GM18517 (cell line): ENCODE measurements around the gene SLC7A6OS.
"Not testable (repeated sequence)": the region's sequence is repeated elsewhere in the genome, so short reads cannot be mapped to it uniquely, and the experiment has no call there.

ENCODE experiments used
- ATAC-seq: cut with Tn5 transposase; IDR thresholded peaks from one replicate; pipeline ENCODE4 v1.9.1; 2021; ENCODE audit warnings: mild to moderate bottlenecking, moderate library complexity; ENCODE audit not compliant: unreplicated experiment

The SLC7A6OS gene

DNA sequence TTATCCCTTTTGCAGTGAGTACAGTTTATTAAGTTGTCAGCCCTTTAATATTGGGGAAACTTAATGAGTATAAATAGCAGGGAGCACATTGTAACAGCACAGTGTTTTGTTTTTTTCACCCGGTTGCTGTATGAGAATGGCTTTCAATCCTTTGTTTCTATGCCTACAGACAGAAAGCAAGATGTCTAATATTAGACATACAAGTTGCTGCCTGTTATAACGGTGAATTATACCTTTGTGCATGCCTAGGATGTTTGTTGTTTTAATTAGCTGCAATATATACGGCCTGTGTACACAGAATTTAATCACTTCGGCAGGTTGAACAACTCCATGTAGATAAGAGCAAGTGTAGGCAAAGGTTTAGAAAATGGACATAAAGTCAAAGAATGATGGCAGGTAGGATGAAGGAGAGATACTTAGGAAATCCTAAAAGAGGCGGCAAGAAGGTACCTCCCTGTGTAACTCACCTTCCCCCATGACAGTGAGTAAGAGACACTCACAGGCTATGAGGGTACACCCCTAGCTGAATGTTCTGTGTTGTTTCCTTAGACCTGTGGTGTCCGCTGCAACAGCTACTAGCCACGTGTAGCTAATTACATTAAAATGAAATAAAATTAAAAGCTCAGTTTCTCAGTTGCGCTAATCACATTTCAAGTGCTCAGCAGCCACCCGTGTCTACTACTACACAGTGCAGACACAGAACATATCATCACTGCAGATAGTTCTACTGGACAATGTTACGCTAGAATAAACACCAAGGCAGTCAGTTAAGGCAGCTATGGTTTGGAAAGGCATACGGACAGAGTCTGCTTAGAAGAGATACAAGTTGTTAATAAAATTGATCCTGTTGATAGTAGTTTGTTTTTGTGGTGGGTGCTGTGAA, 10.9 kb downstream of the SLC7A6OS start:
- ATAC-seq: no peak

DNA sequence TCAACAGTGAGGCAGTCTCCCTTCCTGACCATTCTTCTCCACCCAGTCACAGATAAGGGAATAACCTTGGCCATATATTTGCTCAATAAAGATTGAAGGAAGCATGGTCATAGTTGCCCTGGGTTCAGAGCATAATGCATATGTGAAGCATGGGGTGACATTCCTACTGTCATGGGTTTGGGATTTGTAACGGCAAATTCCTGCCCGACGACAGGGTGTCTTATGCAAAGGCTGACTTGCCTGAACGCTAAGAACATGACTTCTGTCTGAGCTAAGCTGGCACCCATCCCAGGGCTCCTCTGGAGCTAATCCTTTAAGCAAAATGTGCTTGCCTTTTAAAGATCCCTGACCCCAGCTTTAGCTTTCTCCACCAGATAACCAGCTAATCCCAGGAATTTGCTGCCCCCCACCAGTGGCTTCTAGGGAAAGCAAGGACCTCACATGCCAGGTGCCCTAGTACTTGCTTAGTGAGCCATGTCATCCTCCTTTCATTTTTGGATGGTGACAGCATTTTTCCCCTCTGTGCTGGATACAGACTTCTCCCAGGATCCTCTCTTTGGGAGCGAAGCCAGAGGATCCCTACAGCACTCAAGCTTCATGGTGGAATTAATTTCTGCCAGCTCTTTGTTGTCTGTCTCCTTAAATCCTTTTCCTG, 11.7 kb downstream of the SLC7A6OS start:
- no peak for ATAC-seq

DNA sequence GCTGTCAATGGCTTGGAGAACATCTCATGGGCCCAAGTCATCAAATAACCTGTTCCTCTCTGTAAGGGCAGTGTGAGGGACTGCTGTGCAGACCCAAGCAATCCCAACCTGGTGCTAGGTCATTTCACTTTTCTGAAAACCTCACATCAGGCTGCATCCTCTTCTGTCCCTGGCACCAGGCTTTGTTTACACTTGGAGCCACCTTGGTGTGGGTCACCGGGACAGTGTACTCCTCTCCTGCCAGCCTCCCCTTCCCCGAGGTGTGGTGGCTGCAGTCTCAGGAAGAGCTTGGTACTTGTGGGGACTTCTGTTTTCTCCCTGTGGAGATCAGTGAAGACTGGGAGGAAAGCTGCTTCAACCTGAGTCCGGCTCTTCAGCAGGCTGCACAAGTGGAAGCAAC, 12.4 kb downstream of the SLC7A6OS start:
- ATAC-seq: no peak

DNA sequence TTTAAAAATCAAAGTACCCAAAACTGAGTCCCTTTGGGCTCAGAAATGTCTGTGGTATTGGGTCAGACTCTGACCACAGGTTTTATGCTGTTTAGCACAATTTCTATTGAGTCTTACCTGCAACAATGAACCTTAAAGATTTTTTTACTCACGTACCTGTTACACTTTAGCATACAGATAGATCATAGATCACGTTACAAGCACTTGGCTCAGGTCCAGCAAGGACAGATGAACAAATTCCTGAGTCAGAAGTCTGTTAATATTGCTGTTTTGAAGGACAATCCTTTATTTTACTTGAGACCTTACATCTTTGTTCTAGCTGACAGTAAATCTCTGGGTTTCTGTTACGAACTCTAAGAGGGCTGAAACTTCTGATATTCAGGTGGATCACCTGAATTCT, 12.8 kb downstream of the SLC7A6OS start:
- ATAC-seq: no peak

DNA sequence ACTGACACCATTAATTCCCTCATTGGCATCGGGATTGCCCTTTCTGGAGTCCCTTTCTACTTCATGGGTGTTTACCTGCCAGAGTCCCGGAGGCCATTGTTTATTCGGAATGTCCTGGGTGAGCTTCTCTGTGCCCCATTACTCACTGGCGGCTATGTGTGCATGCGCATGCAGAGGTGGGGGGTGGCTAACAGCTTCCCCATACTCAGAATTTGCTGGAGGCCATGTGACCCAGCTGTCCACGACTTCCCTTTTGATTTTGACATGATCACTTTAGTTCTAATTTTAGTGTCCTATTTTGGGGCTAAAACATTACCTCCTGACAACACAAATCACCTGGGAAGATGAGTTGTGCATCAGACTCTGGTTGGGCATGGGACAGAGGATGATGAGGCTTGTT, 14.1 kb downstream of the SLC7A6OS start:
- ATAC-seq: no peak

DNA sequence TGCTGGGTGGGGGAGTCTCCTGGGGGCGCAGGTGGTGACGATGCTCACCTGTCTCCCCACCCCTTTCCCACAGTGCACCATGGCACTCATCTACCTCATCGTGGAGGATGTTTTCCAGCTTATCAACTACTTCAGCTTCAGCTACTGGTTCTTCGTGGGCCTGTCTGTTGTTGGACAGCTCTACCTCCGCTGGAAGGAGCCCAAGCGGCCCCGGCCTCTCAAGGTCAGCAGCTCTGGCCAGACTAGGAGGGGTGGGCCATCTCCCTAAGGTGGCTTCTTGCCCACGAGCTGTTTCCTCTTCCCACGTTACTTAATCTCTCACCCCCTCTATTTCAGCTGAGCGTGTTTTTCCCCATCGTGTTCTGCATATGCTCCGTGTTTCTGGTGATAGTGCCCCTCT, 14.5 kb downstream of the SLC7A6OS start:
- no peak for ATAC-seq

DNA sequence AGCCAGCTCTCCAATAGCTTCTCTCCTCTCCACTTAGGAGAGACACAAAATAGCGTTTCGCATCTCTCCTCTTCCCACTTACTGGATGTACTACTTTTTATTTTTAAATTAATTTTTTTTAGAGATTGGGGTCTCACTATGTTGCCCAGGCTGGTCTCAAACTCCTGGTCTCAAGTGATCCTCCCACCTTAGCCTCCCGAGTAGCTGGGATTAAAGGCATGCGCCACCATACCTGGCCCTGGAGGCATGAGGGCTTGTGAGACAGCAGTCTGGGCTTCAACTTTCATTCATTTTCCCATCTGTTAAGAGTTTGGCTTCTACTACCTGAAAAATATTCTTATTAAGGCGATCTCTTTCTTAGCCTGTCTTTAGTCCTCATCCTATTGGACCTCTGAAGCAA, 18.3 kb downstream of the SLC7A6OS start:
- no peak for ATAC-seq

DNA sequence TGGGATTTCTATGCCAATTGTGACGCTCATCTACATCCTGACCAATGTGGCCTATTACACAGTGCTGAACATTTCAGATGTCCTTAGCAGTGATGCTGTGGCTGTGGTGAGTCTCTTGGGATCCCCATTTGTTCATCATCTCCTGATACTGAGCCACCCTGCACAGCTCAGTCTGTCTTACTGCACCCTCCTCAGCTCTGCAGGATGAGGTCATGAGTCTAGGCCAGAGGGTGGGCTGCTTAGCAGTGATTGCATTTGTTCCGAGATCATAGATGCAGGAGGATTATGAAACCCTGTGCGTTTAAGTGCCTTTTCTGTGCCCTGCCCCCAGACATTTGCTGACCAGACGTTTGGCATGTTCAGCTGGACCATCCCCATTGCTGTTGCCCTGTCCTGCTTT, 19.5 kb downstream of the SLC7A6OS start:
- ATAC-seq: no peak

DNA sequence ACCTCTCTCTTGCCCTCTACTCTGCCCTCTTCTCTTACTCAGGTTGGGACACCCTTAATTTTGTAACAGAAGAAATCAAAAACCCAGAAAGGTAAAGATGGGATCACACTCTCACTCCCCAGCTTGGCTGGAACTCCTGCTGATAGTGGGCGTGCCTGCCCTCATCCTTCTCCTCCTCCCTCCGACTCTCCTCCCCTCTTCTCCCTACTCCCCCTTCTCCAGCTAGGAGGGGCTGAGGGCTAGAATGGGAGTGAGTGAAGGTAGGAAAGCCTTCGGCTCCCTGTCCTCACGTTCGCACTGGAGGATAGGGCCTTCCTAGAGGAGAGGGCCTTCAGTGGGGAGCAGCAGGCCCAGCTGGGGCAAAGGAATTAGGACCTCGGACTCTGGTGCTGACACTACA, 20.3 kb downstream of the SLC7A6OS start:
- no peak for ATAC-seq

DNA sequence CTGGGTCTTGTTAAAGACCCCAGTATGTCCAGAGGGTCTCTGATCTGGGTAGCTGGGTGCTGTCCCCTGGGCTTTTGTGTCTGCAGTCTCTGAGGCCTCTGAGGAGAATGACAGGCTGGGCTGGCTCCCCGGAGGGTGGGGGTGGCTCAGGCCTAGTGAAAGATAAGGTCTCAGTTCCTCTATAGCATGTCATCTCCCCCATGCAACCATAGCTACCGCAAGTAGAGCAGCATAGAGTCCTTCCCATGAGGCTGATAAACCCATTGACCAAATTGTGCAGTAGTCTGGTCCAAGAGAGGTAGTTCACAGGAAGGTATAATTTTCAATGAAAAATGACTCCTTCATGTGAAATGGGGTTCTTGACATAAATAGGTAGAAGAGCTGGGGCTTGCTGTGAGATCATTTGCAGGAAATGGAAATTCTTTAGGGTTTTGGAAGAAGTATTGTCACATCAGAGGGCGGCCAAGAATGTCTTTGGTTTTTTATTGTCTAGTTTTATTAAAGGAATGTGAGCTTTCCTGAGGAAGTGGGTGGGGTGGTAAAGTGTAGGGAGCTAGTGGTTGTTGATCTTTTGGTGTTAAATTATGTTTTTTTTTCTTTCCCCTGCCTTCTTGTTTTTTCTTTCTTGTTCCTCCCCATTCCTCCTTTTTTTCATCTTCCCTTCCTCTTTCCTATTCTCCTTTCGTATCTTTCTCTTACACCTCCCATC, 21.0 kb downstream of the SLC7A6OS start:
- ATAC-seq: peak; percentile 70

DNA sequence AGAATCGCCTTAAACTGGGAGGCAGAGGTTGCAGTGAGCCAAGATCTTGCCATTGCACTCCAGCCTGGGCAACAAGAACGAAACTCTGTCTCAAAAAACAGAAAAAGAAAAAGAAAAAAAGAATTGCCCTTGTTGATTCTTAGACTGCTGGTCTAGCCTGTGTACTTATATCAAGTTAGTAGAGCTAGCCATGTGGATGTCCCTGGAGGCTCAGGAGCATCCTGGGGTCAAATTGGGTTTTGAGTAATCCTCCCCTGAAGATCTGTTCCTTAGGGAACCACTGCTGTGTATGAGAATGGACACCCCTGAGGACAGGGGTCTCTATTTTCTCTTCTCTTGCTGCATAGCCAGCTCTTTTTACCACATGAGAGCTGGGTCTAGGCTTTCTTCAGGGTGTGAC, 21.5 kb downstream of the SLC7A6OS start:
- ATAC-seq: peak; percentile 4

DNA sequence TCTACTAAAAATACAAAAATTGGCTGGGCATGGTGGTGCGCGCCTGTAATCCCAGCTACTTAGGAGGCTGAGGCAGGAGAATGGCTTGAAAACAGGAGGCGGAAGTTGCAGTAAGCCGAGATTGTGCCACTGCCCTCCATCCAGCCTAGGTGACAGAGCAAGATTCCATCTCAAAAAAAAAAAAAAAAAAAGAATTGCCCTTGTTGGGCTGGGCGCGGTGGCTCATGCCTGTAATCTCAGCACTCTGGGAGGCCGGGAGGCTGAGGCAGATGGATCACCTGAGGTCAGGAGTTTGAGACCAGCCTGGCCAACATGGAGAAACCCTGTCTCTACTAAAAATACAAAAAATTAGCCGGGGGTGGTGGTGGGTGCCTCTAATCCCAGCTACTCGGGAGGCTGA, 21.9 kb downstream of the SLC7A6OS start:
- ATAC-seq: not testable (repeated sequence)

DNA sequence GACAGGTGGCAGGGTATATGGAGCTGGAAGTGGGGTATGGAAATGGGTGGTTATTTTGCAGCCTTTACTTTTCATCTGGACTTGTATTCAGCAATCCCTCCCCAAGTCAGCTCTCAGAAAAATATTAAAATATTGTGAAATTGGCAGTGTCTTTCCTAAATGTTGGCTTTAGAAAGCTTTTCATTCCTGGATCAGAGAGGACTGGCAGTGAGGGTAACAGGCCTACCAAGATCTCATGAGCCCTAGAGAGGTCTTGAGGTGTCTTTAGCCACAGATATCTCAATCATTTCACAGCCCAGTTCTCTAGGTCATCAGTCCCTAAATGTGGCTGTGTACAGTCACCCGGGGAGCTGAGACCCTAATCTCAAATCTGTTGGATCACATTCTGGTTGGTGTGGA, 22.5 kb downstream of the SLC7A6OS start:
- no peak for ATAC-seq

DNA sequence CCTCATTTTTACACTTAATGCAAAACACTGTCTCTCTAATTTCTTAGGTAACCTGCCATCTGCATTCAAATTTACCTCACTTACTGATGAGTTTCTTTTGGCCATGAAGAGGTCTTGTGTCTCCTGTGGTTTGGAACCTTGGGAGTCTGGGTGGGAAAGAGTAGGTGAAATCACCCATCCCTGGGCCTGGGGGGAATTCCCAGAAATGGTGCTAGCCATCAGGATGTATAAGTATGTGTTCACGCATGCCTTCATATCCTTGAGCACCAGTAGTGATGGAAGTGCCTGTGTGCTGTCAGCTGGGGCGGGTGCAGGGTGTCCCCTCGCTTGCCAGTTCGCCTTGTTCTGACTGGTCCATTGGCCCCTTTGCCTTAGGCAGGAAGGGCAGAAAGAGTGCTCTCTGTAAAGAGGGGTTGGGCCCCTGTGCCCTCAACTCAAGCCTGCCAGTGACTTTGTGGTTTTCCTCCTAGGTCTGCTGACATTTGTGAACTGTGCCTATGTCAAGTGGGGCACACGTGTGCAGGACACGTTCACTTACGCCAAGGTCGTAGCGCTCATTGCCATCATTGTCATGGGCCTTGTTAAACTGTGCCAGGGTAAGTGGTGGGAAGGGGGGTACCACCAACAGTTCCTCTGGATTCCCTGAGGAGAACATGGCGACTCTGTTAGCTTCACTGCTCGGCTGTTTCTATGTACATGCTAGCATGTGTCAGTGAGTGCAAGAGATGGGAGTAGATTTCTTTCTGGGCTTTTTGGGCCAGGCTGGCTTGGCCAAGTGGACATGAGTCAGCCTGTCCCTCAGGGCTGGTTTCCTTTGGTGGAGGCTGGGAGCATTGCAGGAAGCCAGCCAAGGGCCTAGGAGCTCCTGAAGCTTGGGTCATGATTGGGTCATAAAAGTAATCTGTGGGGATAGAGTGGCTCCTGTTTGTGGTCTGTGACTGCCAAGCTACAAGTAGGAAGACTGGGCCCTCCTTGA, 23.2 kb downstream of the SLC7A6OS start:
- no peak for ATAC-seq

DNA sequence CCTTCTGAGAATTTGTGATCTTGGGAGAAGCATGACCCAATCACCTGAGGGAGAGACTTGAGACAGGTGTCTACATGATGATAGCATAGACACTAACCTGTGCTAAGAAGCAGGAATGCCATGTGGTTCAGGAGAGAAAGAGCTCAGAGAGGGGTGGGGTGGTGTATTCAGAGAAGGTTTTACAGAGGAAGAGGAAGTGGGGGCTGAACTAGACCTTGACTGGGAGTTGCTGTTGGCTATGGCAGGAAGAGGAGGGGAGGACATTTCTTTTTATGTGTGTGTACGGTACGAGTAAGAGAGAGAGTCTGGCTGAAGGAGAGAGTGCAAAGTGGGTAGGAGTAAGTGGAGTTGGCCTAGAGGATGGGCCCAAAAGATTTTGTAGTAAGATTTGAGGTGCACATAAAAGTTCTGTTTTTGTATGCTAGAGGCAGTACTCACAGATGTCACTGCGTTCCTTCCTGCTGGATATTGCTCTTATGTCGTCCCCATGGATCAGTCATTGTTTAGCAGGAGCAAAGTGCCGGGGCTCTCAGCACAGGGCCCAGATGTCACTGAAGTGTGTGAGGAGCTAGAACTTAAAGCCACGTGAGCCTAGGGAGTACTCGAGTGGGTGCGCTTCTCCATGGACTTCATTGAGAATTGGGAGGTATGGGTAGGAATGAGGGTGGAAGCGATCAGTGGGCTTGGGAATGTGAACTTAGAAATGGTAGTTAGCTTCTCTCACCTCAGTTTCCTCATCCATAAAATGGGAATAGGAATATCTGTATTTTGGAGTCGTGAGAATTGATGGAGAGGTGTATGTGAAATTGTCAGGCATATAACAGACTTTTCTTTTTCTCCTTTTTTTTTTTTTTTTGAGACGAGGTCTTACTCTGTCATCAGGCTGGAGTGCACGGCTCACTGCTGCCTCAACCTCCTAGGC, 24.3 kb downstream of the SLC7A6OS start:
- ATAC-seq: no peak

DNA sequence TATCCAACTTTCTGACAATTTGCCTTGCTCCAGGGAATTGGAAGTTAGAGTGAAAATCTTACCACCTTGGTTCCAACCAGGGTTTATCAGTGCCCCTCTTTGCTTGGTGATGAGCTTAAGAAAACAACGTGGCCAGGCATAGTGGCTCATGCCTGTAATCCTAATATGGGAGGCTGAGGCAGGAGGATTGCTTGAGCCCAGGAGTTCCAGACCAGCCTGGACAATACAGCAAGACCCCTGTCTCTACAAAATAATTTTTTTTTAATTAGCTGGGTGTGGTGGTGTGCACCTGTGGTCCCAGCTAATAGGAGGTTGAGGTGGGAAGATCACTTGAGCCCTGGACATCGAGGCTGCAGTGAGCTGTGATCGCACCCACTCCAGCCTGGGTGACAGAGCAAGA, 25.1 kb downstream of the SLC7A6OS start:
- ATAC-seq: no peak

DNA sequence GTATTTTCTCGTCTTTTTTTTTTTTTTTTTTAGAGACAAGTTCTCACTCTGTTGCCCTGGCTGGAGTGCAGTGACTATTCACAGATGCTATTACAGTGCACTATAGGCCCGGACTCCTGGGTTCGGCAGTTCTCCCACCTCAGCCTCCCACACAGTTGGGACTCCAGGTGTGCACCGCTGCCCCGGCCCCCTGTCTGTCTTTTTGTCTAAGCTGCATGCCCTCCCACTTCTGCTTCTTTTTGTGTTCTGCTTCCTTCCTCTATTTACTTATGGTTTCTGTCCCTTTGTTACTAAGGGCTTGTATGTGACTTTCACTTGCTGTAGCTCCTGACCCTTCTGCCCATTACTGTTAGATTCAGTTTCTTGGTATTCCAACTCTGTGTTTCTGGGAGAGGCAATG, 25.9 kb downstream of the SLC7A6OS start:
- peak; percentile 54 for ATAC-seq

DNA sequence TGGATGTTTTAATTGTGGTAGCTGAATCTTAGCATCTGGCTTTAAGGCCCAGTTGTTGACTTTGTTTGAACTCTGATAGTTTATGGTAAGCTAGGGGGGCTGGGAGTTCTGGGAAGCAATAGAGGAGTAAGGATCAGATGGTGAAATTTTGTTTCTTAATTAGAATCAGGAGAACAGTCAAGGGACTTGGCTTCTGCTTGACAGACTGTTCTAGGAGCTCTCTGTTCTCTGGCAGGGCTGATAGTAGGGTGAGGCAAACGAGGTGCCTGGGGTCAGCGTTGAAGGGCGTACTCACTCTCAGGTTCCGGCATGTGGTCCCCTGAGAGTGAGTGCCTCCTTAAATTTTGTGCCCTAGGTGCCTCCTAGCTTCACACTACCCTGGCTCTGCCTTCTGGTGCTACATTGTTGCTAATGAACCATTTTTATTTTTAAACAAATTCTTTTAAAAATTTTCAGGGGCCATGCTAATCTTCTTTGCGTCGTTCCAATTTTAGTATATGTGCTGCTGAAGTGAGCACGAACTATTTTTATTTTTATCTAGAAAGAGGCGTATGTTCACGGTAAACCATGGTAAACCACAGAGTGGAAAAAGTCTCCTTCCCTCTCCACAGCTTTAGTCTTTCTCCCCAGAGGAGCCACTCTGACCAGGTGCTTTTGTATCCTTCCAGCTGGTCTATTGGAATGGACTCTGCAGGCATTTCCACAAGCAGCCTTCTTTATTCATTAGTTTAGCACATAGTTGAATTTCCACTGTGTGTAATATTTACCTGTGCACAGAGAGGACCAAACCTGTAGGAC, 26.7 kb downstream of the SLC7A6OS start:
- ATAC-seq: peak; percentile 54

DNA sequence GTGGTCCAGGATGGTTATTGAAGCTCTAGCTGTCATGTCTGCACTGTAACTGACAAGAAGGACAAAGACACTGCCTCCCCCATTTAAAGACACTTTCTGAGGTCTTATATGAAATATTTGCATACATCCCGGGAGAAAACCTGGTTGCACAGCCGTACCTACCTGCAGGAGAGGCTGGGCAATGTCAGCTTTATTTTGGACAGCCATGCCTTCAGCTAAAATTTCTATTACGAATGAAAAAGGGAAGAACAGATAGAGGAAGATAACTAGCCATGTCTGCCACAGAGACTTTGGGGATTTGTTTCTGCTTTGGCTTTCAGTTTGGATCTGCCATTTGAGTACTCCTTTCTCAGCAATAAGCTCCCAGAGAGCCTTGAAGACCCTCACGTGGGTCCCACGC, 27.4 kb downstream of the SLC7A6OS start:
- ATAC-seq: no peak
